ENCODE data around the gene MLST8. TPM values are rescaled to one million over a fixed set of nuclear protein-coding genes. Genes with fewer than 3 reads are reported as not detected.
"Not testable (repeated sequence)": the region's sequence is repeated elsewhere in the genome, so short reads cannot be mapped to it uniquely, and the experiment has no call there.

MLST8 gene
- polyA plus RNA-seq, 4 donors: 38.7 to 63.2 (median 46.6) TPM

DNA sequence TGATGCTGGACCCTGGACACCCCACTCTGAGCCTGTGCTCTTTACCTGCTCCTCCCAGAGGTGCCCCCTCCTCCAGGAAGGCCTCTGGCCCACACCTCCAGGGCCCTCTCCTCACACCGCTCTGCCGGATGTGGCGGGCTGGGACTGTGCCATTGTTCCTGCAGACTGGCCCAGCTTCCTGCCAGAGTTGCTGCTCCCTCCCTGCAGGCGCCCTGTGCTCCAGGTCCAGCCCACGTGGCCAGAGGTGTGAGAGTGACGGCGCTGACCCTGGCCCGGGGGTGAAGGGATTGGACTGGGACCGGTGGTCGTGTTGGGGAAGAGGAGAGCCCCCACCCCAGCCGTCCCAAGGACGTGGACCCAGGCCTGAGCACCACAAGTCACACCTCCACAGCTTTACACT, 23.8 kb downstream of the MLST8 start:
- DNase-seq (ENCODE audit: low read depth in 4 of 4, low spot score in 2 of 4): no peak

GRCh38 chr16:2229632-2230250, 24.5 kb downstream of the MLST8 start:
- DNase-seq (ENCODE audit: low read depth in 4 of 4, low spot score in 2 of 4): no peak

GRCh38 chr16:2230376-2230775, 25.1 kb downstream of the MLST8 start:
- DNase-seq (ENCODE audit: low read depth in 4 of 4, low spot score in 2 of 4): no peak

- DNase-seq (ENCODE audit: low read depth in 4 of 4, low spot score in 2 of 4): no peak
Observed at GRCh38 chr16:2231016-2231931, 26.0 kb downstream of the MLST8 start.

DNA sequence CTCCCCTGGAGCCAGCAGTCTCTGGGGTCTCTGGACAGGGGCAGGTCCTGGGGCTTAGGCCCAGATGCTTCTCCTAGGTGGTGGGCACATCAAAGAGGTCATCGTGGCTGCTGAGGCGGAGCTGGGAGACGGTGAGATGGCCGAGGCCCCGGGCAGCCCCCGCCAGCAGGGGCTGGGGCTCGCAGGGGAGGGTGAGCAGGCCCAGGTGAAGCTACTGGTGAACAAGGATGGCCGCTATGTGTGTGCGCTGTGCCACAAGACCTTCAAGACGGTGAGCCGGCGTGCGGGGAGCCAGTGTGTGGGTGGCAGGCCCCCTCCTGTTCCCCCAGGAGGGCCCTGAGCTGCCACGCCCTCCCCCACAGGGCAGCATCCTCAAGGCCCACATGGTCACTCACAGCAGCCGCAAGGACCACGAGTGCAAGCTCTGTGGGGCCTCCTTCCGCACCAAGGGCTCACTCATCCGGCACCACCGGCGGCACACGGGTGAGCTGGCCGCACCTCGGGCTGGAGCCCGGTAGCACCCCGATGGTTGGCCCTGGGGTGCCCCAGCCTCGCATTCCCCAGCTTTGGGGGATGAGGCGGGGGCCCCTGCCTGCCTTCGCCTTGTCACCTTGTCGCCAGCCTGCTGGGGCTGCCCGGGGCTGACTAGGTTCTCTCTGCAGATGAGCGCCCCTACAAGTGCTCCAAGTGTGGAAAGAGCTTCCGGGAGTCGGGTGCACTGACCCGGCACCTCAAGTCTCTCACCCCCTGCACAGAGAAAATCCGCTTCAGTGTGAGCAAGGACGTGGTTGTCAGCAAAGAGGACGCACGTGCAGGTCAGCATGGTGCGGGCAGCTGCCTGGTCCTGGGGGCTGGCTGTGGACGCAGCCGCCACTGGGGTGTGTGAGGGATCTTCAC, 27.1 kb downstream of the MLST8 start:
- DNase-seq (ENCODE audit: low read depth in 4 of 4, low spot score in 2 of 4): no peak

DNA sequence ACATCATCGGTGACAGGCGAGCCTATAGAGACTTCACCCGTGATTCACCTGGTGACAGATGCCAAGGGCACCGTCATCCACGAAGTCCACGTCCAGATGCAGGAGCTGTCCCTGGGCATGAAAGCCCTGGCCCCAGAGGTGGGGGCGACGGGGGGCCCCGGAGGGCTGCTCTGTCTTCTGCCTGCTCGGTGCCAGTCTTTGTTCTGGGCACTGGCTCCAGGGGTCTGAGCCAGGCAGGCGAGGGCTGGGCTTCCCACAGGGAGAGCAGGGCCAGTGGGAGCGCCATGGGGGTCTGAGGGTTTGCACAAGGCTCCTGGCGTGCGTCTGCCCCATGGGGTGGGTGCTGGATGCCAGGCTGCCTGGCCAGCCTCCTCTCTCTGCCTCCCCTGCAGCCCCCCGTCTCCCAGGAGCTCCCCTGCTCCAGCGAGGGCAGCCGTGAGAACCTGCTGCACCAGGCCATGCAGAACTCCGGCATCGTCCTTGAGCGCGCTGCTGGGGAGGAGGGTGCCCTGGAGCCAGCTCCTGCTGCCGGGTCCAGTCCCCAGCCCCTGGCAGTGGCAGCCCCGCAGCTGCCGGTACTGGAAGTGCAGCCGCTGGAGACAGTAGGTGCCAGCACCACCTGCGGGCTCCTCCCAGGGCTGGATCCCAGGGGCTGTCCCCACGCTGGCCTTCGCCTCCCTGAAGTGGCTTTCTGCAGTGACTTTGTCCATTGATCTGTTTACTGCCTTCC, 28.0 kb downstream of the MLST8 start:
- no peak for DNase-seq (ENCODE audit: low read depth in 4 of 4, low spot score in 2 of 4)

DNA sequence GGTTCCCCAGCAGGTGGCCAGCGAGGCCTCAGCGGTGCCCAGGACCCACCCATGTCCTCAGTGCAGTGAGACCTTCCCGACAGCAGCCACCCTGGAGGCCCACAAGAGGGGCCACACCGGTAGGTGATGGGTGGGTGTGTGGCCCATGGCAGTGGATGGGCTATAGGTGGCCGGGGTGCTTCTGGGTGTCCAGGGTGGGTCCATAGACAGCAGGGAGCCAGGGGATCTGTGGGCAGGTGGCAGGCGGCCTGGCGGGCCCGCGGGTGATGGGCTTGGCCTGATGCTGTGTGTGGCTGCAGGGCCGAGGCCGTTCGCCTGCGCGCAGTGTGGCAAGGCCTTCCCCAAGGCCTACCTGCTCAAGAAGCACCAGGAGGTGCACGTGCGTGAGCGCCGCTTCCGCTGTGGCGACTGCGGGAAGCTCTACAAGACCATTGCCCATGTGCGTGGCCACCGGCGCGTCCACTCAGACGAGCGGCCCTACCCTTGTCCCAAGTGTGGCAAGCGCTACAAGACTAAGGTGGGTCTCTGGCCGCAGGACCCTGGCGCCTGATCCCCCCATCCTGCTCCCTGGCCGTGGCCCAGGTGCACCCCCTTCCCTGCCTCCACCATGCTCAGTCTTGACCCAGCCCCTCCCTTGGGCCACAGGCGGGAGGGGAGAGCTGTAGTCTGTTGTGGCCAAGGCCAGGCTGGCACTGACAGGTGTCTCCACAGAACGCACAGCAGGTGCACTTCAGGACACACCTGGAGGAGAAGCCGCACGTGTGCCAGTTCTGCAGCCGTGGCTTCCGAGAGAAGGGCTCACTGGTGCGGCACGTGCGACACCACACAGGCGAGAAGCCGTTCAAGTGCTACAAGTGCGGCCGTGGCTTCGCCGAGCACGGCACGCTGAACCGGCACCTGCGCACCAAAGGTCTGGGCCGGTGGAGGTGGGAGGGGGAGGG, 28.9 kb downstream of the MLST8 start:
- no peak for DNase-seq (ENCODE audit: low read depth in 4 of 4, low spot score in 2 of 4)

DNA sequence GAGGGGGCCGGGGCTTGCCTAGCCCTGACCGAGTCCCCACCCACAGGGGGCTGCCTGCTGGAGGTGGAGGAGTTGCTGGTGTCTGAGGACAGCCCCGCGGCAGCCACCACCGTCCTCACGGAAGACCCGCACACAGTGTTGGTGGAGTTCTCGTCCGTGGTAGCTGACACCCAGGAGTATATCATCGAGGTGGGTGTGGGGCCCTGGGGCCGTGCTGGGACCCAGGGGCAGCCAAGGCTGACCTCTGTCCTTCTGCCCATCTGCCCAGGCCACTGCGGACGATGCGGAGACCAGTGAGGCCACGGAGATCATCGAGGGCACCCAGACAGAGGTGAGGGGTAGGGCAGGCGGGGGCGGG, 29.5 kb downstream of the MLST8 start:
- no peak for DNase-seq (ENCODE audit: low read depth in 4 of 4, low spot score in 2 of 4)

DNA sequence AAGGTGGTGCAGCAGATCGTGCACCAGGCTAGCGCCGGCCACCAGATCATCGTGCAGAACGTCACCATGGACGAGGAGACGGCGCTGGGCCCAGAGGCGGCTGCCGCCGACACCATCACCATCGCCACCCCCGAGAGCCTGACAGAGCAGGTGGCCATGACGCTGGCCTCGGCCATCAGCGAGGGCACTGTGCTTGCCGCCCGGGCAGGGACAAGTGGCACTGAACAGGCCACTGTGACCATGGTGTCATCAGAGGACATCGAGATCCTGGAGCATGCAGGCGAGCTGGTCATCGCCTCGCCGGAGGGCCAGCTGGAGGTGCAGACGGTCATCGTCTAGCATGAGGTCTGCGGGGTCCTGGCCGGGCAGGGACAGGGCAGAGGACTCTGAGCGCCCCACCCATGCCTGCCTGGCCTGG, 30.0 kb downstream of the MLST8 start:
- no peak for DNase-seq (ENCODE audit: low read depth in 4 of 4, low spot score in 2 of 4)

GRCh38 chr16:2235695-2236336, 30.6 kb downstream of the MLST8 start:
- no peak for DNase-seq (ENCODE audit: low read depth in 4 of 4, low spot score in 2 of 4)

- no peak for DNase-seq (ENCODE audit: low read depth in 4 of 4, low spot score in 2 of 4)
Observed at GRCh38 chr16:2236337-2237101, 31.3 kb downstream of the MLST8 start, which contains the start of gene DNASE1L2. Gene DNASE1L2 (plus strand): TSS chr16:2236444. CDS start chr16:2236817, 373 bp downstream.

GRCh38 chr16:2237102-2237482, 31.8 kb downstream of the MLST8 start:
- DNase-seq (ENCODE audit: low read depth in 4 of 4, low spot score in 2 of 4): no peak

DNA sequence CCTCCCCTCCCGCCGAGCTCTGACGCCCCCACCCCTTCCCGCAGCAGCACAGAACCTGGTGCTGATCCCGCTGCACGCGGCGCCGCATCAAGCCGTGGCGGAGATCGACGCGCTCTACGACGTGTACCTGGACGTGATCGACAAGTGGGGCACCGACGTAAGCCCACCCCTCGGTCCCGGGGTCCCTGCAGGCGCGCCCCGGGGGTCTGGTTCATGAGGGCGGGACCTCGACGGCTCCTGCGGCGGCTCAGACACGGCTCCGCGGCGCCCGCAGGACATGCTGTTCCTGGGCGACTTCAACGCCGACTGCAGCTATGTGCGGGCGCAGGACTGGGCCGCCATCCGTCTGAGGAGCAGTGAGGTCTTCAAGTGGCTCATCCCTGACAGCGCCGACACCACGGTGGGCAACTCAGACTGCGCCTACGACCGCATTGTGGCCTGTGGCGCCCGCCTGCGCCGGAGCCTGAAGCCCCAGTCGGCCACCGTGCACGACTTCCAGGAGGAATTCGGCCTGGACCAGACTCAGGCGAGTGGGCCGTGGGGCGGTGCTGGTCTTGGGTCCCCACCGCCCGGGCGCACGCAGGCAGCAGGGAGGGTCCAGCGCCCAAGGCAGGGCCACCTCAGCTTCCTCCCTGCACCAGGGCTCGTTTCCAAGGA, 32.4 kb downstream of the MLST8 start:
- DNase-seq (ENCODE audit: low read depth in 4 of 4, low spot score in 2 of 4): no peak

DNA sequence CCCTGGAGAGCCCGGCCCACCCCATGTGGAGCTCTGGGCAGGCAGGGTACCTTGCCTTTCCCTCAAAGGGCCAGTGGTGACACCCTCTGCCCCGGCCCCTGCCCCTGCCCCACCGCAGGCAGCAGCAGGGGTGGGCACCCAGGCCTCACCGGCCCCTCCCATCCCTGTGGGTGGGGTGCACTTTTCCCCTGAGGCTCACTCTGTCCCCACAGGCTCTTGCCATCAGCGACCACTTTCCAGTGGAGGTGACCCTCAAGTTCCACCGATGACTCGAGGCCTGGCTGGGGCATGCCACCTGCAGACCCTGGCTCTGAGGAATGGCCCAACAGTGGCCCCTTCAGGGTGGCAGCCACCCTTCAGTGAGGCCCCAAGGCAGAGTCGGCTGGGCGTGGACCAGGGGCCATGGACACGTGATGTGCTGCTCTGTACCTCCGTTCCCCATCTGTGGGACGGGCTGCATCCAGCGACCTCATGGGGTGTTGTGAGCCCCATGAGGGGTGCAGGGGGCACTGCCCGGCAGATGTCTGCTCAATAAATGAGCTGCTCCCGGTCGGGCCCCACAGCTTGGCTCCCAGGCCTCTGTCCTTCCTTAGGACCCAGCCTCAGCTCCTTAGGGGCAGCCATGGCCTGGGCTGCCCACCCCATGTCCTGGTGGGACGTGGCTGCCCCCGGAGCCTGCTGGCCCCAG, 33.0 kb downstream of the MLST8 start:
- no peak for DNase-seq (ENCODE audit: low read depth in 4 of 4, low spot score in 2 of 4)

- DNase-seq (ENCODE audit: low read depth in 4 of 4, low spot score in 2 of 4): no peak
Observed at GRCh38 chr16:2238838-2239675, 33.8 kb downstream of the MLST8 start.

GRCh38 chr16:2240331-2240730, 35.1 kb downstream of the MLST8 start:
- not testable (repeated sequence) for DNase-seq (ENCODE audit: low read depth in 4 of 4, low spot score in 2 of 4)

Measured in left renal cortex interstitium (tissue), 4 donors.